Right lung (tissue), 5 donors: Measurements from ENCODE around the gene LMAN2L. TPM values are rescaled to one million over a fixed set of nuclear protein-coding genes. Genes with fewer than 3 reads are reported as not detected.

Experiments
- DNase-seq, 2 donors: peaks; one replicate each; pipeline ENCODE4 v3.0.0-alpha.2; 2013
- polyA plus RNA-seq, 5 donors: library from polyadenylated mRNA; unstranded; fragments of 120-200 nt; gene quantifications; one replicate each; pipeline versions ENCODE4 v1.2.1 to v1.2.3, GENCODE V29; 2013; ENCODE audit warnings: inconsistent platforms in 1 of 5, low replicate concordance in 1 of 5; ENCODE audit not compliant: insufficient read length in 5 of 5, insufficient read depth in 1 of 5

The LMAN2L gene
- polyA plus RNA-seq, 5 donors, result 45.3 to 55.4 (median 46.7) TPM

- DNase-seq, result no peak
Measured at GRCh38 chr2:96716388-96716787, 23.5 kb downstream of the LMAN2L start.

GRCh38 chr2:96715658-96716057 lies 24.2 kb downstream of the LMAN2L start:
- DNase-seq, result no peak

- no peak for DNase-seq
Measured at GRCh38 chr2:96710985-96711384, 28.9 kb downstream of the LMAN2L start.

GRCh38 chr2:96703021-96703751 lies 36.7 kb downstream of the LMAN2L start:
- no peak for DNase-seq

- no peak for DNase-seq
Measured at GRCh38 chr2:96702098-96702785, 37.6 kb downstream of the LMAN2L start.

GRCh38 chr2:96701636-96702035 lies 38.2 kb downstream of the LMAN2L start:
- no peak for DNase-seq

GRCh38 chr2:96700086-96700485 lies 39.8 kb downstream of the LMAN2L start:
- no peak for DNase-seq

GRCh38 chr2:96699621-96700020 lies 40.2 kb downstream of the LMAN2L start:
- no peak for DNase-seq

GRCh38 chr2:96699021-96699420 lies 40.8 kb downstream of the LMAN2L start:
- DNase-seq, result no peak

- no peak for DNase-seq
Measured at GRCh38 chr2:96698221-96698861, 41.5 kb downstream of the LMAN2L start.

GRCh38 chr2:96697476-96697875 lies 42.4 kb downstream of the LMAN2L start:
- DNase-seq, result no peak

GRCh38 chr2:96695602-96696001 lies 44.3 kb downstream of the LMAN2L start:
- no peak for DNase-seq

- DNase-seq, result no peak
Measured at GRCh38 chr2:96694816-96695455, 44.9 kb downstream of the LMAN2L start.

GRCh38 chr2:96694279-96694678 lies 45.6 kb downstream of the LMAN2L start:
- DNase-seq, result no peak

- no peak for DNase-seq
Measured at GRCh38 chr2:96693286-96694200, 46.3 kb downstream of the LMAN2L start.

GRCh38 chr2:96692094-96692971 lies 47.5 kb downstream of the LMAN2L start:
- DNase-seq, result no peak

GRCh38 chr2:96691022-96691612 lies 48.7 kb downstream of the LMAN2L start:
- DNase-seq, result no peak

GRCh38 chr2:96690306-96691021 lies 49.4 kb downstream of the LMAN2L start:
- no peak for DNase-seq

GRCh38 chr2:96689431-96689991 lies 50.4 kb downstream of the LMAN2L start:
- DNase-seq, result no peak
